ENCODE results near the gene DCAF17.
"Not testable (repeated sequence)": the region's sequence is repeated elsewhere in the genome, so short reads cannot be mapped to it uniquely, and the experiment has no call there.

DCAF17 gene

DNA sequence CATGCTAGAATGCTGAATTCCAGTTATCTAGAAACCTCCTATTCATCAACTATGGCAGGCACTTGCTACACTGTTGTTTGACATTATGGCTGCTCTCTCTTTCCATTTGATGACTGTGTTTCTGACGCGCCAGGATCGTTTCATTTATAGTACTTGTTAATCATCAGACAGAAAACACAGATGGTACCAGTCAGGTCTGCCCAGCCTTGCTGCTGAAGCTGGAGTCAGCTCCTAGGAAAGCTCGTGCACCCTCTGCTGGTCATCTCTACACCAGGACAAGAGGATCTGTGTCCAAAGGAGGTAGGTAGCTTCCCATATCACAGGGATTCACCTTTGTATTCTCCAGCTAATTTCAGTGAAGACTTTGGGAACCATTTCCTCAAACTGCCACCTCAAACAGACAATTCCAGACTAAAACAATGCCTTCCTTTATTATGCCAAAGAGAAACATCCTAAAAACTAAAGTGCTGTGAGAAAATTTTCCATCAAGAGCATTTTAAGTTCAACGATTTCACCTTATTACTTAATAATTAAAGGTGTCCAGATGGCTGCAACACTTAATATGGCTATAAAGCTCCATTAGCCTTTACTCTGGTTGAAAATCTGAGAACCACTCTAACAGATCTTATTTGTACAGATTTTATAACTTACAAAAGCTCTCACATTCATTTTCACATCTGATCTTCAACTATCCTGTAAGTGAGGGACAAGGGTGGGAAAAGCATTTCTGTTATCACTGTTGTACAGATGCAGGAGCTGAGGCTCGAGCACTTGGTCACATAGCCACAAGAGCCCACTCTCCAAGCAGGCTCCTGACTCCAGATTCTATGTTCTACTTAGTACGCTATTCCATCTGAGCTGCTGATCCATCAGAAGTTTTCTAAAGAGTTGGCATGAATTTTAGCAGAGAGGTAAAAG lies 17.8 kb upstream of the DCAF17 start:
- Mint-ChIP-seq H3K4me1 (ENCODE audit: low read depth) (peaks cover 12% of the 10 kb centered on the region), H3K36me3 (ENCODE audit: low read depth) (no peaks in the 10 kb centered on the region), H3K27ac (no peak overlapping the region), H3K9me3 (no peaks in the 10 kb centered on the region), H3K27me3 (no peaks in the 10 kb centered on the region), H3K4me3 (no peak overlapping the region)
- intact Hi-C loops (cut with micrococcal nuclease) = loop anchor here (1.0 to 10.0 kb wide), 3 partner anchors 259 to 443 kb away; no protein-coding TSS in a partner anchor

DNA sequence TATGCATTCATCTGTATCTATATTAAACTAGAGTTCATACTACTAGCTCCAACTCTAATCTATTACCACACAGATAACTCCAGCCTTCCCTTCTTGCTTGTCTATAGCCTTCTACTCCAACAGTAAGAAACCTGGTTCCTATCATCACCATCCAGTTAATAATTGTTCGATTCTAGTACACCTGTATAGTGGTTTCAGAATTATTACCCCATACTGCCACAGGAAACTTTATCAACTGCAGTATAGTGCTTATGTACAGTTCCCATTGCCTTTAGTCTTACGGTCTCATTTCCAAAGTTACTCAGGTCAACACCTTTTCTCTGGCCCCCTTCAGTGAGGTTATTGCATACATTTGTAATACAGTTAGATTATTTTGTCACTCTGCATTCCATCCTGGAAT lies 14.7 kb upstream of the DCAF17 start:
- intact Hi-C loops (cut with micrococcal nuclease) = loop anchor here (5.0 to 10.0 kb wide), 2 partner anchors 262 to 365 kb away; no protein-coding TSS in a partner anchor
- Mint-ChIP-seq H3K36me3 (ENCODE audit: low read depth) (peaks cover 16% of the 10 kb centered on the region), H3K4me3 (no peak overlapping the region), H3K4me1 (ENCODE audit: low read depth) (peaks cover 12% of the 10 kb centered on the region), H3K27me3 (no peaks in the 10 kb centered on the region), H3K27ac (no peak overlapping the region), H3K9me3 (peaks cover 17% of the 10 kb centered on the region)

DNA sequence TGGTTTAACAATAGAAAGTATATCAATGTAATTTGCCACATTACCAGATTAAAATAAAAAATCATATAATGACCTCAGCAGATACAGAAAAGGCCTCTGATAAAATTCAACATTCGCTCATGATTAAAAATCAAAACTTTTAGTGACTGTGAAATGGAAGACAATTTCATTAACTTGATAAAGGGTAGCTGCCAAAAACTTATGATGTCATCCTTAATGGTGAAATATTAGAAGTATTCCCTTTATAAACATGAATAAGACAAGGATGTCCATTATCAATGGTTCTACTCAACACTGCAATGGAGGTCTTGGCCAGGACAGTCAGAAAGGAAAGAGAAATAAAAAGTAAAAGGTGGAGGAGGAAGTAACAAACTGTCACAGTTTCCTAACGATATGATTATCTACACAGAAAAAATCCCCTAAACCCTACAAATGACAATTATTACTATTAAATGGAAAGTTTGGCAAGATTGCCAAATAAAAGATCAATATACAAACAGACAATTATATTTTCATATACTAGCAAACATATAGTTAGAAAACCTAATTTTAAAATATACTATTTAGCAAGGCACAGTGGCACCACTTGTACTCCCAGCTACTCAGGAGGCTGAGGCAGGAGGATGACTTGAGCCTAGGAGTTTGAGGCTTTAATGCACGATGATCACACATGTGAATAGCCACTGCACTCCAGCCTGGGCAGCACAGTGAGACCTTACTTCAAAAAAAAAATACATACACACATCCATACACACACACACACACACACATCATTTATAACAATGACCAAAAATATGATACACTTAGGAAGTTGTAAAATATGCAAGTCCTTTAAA lies 13.1 kb upstream of the DCAF17 start:
- Mint-ChIP-seq H3K36me3 (ENCODE audit: low read depth) (peaks cover 30% of the 10 kb centered on the region), H3K4me1 (ENCODE audit: low read depth) (peaks cover 7% of the 10 kb centered on the region), H3K4me3 (no peak overlapping the region), H3K27me3 (no peaks in the 10 kb centered on the region), H3K27ac (no peak overlapping the region), H3K9me3 (peaks cover 33% of the 10 kb centered on the region)
- intact Hi-C loops (cut with micrococcal nuclease) = no loop called here

DNA sequence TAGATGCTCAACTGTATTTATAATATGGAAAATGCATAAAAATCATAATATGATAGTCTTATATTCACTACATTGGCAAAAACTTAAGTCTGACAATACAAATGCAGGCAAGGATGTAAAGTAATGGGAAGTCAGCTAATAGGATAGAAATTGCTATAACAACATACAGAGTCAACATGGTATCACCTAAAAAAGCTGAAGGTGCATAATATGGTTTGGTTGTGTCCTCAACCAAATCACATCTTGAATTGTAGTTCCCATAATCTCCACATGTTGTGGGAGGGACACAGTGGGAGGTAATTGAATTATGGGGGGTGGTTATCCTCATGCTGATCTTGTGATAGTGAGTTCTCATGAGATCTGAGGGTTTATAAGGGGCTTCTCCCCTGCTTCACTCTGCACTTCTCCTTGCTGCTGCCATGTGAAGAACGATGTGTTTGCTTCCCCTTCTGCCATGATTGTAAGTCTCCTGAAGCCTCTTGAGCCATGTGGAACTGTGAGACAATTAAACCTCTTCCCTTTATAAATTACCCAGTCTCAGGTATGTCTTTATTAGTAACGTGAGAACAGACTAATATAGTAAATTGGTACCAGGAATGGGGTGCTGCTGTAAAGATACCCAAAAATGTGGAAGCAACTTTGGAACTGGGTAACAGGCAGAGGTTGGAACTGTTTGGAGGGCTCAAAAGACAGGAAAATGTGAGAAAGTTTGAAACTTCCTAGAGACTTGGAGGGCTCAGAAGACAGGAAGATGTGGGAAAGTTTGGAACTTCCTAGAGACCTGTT lies 11.1 kb upstream of the DCAF17 start:
- H3K4me1 Mint-ChIP-seq (ENCODE audit: low read depth); H3K27ac Mint-ChIP-seq; H3K27me3 Mint-ChIP-seq; H3K4me3 Mint-ChIP-seq; intact Hi-C loops (cut with micrococcal nuclease): not testable (repeated sequence)
- Mint-ChIP-seq H3K36me3 (ENCODE audit: low read depth) (peaks cover 30% of the 10 kb centered on the region), H3K9me3 (peaks cover 34% of the 10 kb centered on the region)

DNA sequence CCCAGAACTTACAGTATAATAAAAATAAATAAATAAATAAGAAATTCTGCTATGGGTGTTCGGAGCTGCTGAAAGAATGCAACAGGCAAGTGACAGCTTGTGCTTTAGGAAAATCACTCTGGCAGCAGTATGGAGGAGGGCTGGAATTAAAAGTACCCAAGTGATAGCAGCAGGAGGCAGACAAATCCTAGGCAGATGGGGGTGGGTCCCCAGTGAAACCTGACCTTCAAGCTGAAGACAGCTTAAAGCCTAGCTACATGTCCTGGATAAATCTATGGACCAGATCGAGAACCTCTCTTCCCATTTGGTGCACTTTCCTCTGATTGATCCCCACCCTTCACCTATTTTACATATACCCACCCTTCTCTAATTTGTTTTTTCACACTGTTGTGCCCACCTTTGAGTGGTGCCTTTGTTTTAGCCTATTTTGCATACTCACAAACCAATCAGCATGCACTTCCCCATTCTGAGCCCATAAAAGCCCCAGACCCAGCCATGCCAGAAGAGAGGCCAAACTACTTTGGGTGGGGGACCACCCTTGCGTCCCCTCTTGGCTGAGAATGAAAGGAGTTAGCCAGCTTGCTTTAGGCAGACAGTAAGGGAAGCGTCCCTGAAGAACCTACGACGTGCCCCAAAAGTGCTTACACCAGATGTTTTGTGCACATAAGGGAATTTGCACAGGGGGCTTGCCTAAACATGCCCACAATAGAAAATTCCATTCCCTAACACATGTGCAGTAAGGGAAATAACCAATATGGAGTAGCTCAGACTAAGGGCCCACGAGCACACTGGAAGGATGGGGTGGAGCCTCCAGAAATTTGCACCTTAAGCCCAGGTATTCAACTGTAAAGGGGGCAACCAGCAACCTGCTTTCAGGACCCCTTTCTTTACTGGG lies 3.3 kb upstream of the DCAF17 start:
- no peak overlapping the region for H3K27ac Mint-ChIP-seq
- H3K4me3 Mint-ChIP-seq = no peak overlapping the region
- peaks cover 24% of the 10 kb centered on the region for H3K9me3 Mint-ChIP-seq
- peaks cover 16% of the 10 kb centered on the region for H3K4me1 Mint-ChIP-seq (ENCODE audit: low read depth)
- intact Hi-C loops (cut with micrococcal nuclease) = loop anchor here (5.0 kb wide), 2 partner anchors 273 to 458 kb away; no protein-coding TSS in a partner anchor
- H3K27me3 Mint-ChIP-seq = no peaks in the 10 kb centered on the region
- peaks cover 23% of the 10 kb centered on the region for H3K36me3 Mint-ChIP-seq (ENCODE audit: low read depth)

DNA sequence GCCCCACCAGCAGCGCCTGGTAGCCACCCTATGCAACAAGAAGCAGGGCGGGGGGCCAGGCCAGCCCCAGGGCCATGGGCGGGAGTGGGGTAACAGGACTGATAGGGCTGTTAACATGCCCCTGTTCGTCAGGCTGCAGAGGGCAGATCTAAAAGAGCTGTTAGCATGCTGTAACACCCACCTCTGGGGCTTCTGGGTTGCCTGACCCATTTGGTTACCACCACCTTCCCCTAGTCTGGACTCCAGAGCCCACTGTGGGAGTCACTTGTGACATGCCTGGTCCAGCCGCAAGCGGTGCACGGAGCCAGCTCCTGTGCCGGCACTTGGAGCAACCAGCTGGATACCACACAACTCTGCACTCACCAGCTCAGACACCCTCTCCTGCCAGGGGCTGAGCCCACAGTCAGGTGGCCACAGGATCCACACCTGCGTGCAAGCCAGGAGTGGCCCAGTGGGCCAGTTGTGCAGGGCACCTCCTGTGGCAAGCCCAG lies 2.3 kb upstream of the DCAF17 start:
- Mint-ChIP-seq H3K9me3 (peaks cover 21% of the 10 kb centered on the region), H3K4me1 (ENCODE audit: low read depth) (peaks cover 16% of the 10 kb centered on the region), H3K27ac (no peak overlapping the region), H3K4me3 (no peak overlapping the region), H3K27me3 (no peaks in the 10 kb centered on the region), H3K36me3 (ENCODE audit: low read depth) (peaks cover 32% of the 10 kb centered on the region)
- intact Hi-C loops (cut with micrococcal nuclease) = loop anchor here (5.0 kb wide), 2 partner anchors 274 to 459 kb away; no protein-coding TSS in a partner anchor

DNA sequence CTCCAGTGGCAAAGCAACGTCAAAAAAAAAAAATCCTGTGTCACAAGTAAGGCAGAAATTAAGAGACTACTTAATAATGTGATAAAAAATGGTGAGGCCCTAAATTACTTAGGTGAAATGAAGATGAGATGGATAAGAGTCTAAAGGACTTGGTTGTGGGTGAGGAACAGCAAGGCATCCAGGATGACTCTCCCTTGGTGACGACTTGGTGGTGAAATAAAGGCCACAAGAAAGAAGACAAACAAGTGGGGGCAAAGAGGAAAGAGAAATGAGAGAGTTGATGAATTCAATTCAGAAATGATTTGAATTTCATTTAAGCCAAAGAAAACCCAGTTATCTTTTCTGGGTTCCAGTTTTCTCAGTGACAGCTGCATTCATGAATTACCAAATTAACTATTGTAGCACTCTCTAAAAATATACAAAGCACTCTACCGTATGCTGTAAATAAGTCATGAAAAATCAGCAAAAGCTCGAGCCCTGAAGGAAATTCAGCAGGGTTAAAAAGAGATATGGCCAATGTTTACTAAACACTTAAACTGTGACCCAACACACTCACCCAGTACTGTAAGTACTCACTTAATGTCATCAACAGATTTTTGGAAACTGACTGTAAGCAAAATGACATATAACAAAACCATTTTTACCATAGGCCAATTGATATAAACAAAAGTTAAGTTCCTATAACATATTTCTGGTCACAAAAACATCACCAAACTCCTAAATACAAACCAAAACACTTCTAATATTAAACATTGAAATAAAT lies 1.6 kb upstream of the DCAF17 start:
- Mint-ChIP-seq H3K4me1 (ENCODE audit: low read depth) (peaks cover 16% of the 10 kb centered on the region), H3K9me3 (peaks cover 21% of the 10 kb centered on the region), H3K4me3 (no peak overlapping the region), H3K27me3 (no peaks in the 10 kb centered on the region), H3K27ac (no peak overlapping the region), H3K36me3 (ENCODE audit: low read depth) (peaks cover 39% of the 10 kb centered on the region)
- intact Hi-C loops (cut with micrococcal nuclease) = loop anchor here (5.0 kb wide), 2 partner anchors 275 to 460 kb away; no protein-coding TSS in a partner anchor

DNA sequence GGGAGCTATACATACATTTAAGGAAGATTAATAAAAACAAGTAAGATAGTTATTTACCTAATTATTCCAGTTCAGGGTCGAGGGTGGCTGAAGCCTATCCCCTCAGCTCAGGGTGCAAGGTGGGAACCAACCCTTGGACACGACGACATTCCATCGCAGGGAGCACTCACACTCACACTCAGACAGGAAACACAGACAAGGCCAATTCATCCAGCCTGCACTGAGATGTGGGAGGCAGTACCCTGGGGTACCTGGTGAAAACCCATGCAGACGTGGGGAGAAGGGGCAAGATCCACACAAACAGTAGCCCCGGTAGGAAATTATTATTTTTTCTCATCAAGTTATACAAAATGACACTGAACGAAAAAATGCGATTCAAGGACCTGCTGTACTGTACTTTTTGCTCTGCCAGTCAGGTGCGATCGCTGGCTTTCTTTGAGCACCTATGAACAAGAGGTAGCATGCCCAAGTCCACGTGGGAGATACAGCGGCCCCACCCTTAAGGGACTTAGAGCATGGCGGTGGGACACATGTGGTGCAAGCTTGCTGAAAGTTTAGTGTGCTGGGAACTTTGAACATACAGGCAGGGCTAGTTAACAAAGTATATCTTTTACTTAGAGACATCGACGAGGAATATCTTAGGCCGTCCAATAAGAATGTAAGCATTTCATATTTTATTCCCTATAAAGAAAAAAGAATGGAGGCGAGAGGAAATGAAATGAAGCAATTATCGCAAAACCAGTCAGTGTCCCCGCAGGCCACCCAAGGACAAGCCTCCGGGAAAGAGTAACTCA lies 860 bp upstream of the DCAF17 start:
- intact Hi-C loops (cut with micrococcal nuclease) = loop anchor here (5.0 kb wide), 2 partner anchors 276 to 461 kb away; no protein-coding TSS in a partner anchor

DNA sequence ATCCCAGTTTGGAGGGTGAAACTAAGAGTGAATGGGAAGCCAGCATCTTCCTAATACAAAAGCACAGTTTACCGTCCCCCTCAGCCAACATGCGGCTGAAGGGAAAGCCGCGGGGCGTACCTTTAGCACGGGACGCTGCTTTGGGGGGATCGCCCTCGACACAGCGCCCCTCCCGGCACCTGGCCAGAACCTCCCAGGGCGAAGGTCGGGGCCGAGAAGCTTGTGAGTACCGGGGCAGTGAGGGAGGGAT lies 338 bp upstream of the DCAF17 start, which contains the start of gene METTL8:
Gene METTL8 (minus strand): TSS at position 228 of the 250 bp plus-strand sequence. CDS start 41,805 bp downstream, outside the sequence.
- Mint-ChIP-seq H3K27ac (peak within 1 kb of the TSS; percentile 93), H3K4me3 (peak within 1 kb of the TSS; percentile 86), H3K36me3 (ENCODE audit: low read depth) (peaks cover 52% of the 10 kb centered on the region), H3K9me3 (peaks cover 19% of the 10 kb centered on the region), H3K4me1 (ENCODE audit: low read depth) (peaks cover 16% of the 10 kb centered on the region), H3K27me3 (no peaks in the 10 kb centered on the region)
- intact Hi-C loops (cut with micrococcal nuclease) = loop anchor here (1.0 to 5.0 kb wide), 4 partner anchors 89 to 504 kb away; partner anchors contain the start of genes CYBRD1 and GORASP2

More for the DNA sequence above, 860 bp upstream of the DCAF17 start:
- Mint-ChIP-seq H3K9me3 (peaks cover 21% of the 10 kb centered on the region), H3K4me1 (ENCODE audit: low read depth) (peaks cover 16% of the 10 kb centered on the region), H3K36me3 (ENCODE audit: low read depth) (peaks cover 47% of the 10 kb centered on the region), H3K4me3 (peak overlapping the region; percentile 86), H3K27ac (peak overlapping the region; percentile 93), H3K27me3 (no peaks in the 10 kb centered on the region)

DNA sequence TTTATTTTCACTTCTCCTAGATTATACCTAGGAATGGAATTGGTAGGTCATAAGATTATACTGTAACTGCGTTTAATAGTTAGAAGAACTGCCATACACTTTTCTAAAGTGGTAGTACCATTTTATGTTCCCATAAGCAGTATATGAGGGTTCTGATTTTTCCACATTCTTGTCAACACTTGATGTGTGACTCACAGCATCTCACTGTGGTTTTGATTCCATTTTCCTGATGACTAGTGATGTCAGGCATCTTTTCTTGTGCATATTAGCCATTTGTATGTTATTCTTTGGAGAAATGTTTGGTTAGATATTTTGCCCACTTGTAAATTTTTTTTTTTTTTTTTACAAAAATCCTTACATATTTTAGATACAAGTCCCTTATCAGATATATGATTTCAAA lies 2.3 kb downstream of the DCAF17 start:
- Mint-ChIP-seq H3K9me3 (peaks cover 2% of the 10 kb centered on the region), H3K27me3 (no peaks in the 10 kb centered on the region), H3K4me3 (no peak overlapping the region), H3K27ac (no peak overlapping the region), H3K36me3 (ENCODE audit: low read depth) (peaks cover 72% of the 10 kb centered on the region), H3K4me1 (ENCODE audit: low read depth) (peaks cover 16% of the 10 kb centered on the region)
- intact Hi-C loops (cut with micrococcal nuclease) = no loop called here

DNA sequence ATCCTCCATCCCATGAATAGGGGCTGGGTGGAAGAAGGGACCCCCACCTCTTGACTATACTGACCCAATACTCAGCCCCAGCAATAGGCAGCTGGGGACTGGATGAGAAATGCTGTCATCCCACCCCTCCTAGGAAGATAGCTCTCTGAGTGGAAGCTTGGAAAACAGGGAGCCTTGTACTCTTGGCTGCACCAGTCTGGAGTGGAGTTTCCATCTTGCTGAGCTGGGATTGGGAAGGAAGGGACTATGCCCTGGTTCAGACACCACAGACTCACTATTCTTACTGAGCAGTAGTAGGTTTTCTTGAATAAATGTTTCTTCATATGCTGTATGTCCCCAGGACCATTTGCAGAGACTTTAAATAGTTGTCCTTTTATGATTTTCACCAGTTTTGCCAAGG lies 7.4 kb downstream of the DCAF17 start:
- peaks cover 80% of the 10 kb centered on the region for H3K36me3 Mint-ChIP-seq (ENCODE audit: low read depth)
- H3K27ac Mint-ChIP-seq = no peak overlapping the region
- no peaks in the 10 kb centered on the region for H3K27me3 Mint-ChIP-seq
- H3K4me1 Mint-ChIP-seq (ENCODE audit: low read depth) = no peaks in the 10 kb centered on the region
- intact Hi-C loops (cut with micrococcal nuclease) = no loop called here
- no peaks in the 10 kb centered on the region for H3K9me3 Mint-ChIP-seq
- no peak overlapping the region for H3K4me3 Mint-ChIP-seq
